Fibroblast of mammary gland (primary cell): ENCODE data around the gene RAVER2.

Source experiments
- DNase-seq: peaks from one replicate; pipeline ENCODE4 v3.0.0-alpha.2; 2010; ENCODE audit warnings: low read depth
- H3K4me3 ChIP-seq: 2 replicates; pipeline ENCODE4 v1.5.1; 2011; ENCODE audit warnings: low read depth, mild to moderate bottlenecking, low read length, moderate library complexity; ENCODE audit not compliant: control insufficient read depth
- TF ChIP-seq, protein P1 (sequence below): conservative IDR thresholded peaks from 2 replicates; pipeline ENCODE4 v1.5.1; 2011; ENCODE audit warnings: low read depth, low read length, inconsistent platforms; ENCODE audit not compliant: control insufficient read depth, insufficient read depth

The RAVER2 gene

DNA sequence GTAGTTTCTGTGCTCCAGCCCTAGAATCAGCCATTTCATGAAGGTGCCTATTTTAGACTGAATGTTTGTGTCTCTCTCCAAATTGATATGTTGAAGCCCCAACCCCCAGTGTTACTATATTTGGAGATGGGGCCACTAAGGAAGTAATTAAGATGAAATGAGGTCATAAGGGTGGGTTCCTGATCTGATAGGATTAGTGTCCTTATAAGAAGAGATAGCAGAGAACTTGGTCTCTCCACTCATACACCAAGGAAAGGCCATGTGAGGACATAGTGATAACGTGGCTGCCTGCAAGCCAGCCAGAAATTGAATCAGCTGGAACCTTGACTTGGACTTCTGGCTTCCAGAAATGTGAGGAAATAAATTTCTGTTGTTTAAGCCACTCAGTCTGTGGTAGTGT is 12.3 kb downstream of the RAVER2 start:
- H3K4me3 ChIP-seq: no peak overlapping the region
- TF ChIP-seq, protein P1, sequence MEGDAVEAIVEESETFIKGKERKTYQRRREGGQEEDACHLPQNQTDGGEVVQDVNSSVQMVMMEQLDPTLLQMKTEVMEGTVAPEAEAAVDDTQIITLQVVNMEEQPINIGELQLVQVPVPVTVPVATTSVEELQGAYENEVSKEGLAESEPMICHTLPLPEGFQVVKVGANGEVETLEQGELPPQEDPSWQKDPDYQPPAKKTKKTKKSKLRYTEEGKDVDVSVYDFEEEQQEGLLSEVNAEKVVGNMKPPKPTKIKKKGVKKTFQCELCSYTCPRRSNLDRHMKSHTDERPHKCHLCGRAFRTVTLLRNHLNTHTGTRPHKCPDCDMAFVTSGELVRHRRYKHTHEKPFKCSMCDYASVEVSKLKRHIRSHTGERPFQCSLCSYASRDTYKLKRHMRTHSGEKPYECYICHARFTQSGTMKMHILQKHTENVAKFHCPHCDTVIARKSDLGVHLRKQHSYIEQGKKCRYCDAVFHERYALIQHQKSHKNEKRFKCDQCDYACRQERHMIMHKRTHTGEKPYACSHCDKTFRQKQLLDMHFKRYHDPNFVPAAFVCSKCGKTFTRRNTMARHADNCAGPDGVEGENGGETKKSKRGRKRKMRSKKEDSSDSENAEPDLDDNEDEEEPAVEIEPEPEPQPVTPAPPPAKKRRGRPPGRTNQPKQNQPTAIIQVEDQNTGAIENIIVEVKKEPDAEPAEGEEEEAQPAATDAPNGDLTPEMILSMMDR: no peak
- peak; percentile 22 for DNase-seq

DNA sequence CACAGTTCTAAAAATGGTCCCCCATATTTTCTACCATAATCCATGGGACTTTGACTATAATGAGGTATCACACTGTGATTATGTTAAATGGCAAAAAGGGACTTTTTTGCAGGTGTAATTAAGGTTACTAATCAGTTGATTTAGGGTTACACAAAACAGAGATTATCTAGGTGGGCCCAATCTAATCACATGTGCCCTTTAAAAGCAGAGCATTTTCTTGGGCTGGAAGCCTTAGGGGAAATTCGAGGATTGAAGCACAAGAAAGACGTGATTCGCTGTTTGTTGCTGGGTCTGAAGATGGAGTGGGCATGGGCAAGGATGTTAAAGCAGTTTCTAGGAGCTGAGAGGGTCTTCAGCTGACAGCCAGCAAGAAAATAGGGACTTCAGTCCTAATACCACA is 13.4 kb downstream of the RAVER2 start:
- TF ChIP-seq, protein P1: no peak
- H3K4me3 ChIP-seq: no peak overlapping the region
- no peak for DNase-seq

DNA sequence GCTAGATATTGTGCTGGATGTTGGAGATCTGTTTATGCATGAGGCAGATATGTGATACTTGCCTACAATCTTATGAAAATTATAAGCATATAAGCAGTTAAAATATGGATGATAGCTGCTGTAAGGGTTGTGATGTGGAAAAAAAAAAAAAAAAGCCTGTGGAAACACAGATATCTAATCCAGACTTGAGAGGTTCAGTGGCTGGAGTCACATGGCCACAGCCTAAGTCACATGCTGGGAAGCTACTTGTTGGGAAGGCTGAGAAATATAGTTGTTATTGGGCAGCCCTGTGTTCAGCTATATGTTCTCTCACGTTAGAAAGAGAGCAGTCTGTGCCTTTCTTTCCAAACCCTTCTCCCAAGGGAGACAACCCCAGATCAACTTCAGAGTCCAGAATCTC is 15.1 kb downstream of the RAVER2 start:
- TF ChIP-seq, protein P1: no peak
- DNase-seq: no peak
- no peak overlapping the region for H3K4me3 ChIP-seq

DNA sequence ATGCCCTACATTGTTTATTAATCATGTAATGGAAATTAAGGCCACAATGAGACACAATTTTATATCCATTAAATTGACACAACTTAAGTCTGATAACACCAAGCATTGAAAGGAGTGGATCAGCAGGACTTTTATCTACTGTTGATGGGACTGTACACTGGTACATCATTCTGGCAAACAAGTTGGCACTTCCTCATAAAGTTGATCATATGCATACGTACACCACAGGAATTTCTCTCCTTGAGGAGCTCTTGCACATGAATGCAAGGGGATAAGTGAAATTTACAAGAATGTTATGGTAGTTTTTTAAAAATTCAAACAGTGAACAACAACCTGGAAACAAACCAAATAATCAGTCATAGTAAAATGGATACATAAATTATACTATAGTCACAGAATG is 20.1 kb downstream of the RAVER2 start:
- DNase-seq: no peak
- TF ChIP-seq, protein P1: no peak
- H3K4me3 ChIP-seq: no peak overlapping the region

DNA sequence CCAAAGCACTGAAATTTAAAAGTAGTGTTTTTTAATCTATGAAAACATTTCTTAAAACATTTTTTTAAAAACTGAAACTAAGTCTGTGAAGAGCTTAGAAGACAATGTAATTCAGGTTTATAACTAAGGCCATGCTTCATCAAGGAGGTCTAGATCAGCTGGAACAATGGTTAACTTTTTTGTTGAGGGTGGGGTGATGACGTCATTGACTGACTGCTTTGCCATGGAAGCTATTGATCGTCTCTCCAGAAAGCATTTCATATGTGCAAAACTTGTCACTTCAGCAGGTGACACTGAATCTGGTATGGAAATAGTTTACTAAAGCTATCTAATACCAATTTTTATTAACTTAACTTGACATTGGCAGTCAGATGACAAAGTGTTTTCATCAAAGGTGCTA is 21.0 kb downstream of the RAVER2 start:
- H3K4me3 ChIP-seq: no peak overlapping the region
- TF ChIP-seq, protein P1: no peak
- DNase-seq: no peak

DNA sequence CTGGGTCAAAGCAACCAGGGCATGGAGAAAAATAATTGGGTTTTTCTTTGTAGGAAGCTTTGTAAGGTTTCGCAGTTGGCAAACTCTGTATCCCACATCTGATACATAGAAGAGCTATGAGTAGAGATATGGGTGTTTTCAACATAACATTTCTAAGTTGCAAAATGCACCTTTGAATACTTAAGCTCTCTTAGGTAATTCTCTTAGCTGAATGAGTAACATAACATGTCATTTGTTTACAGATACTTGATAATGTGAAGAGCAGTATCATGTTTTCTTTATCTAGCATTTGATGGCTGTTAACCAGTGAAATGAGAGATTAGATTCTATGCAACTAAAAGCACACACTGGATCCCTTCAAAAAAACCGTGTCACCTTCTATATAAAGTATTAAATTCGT is 21.6 kb downstream of the RAVER2 start:
- TF ChIP-seq, protein P1: no peak
- no peak overlapping the region for H3K4me3 ChIP-seq
- no peak for DNase-seq

DNA sequence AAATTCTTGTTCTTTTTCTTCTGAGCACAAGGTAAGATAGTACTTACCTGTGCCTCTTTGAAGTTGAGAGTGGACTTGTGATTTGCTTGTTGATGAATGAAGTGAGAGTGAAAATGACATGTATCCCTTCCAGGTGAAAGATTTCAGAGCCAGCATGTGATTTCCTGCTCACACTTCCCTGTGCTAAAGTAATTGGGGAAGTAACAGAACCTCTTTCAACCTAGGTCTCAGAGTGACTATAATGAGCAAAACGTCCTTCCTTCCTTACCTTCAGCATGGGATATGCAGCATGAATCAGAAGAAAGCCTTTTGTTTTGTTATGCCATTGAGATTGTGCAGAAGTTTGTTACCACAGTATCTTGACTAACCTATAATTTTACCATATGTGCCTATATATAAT is 24.6 kb downstream of the RAVER2 start:
- DNase-seq: no peak
- H3K4me3 ChIP-seq: no peak overlapping the region
- TF ChIP-seq, protein P1: no peak
